K562 (cell line): ENCODE measurements around the gene CHKB. TPM values are rescaled to one million over a fixed set of nuclear protein-coding genes. Genes with fewer than 3 reads are reported as not detected.

Source experiments
- AFF1 ChIP-seq, 2 experiments: fragments of 450-650 bp; IDR thresholded peaks; 2 replicates each; pipeline ENCODE4 v1.6.1; 2018; ENCODE audit warnings: mild to moderate bottlenecking in 2 of 2, low read depth in 1 of 2; ENCODE audit not compliant: partially characterized antibody in 2 of 2
- DMBX1 ChIP-seq: fragments of 250-450 bp; sonication (Bioruptor Pico); IDR thresholded peaks from 2 replicates; pipeline ENCODE4 v1.8.0; 2022; ENCODE audit warnings: inconsistent platforms, mild to moderate bottlenecking, moderate library complexity, borderline replicate concordance
- EHMT2 ChIP-seq: fragments of 450-650 bp; IDR thresholded peaks from 2 replicates; pipeline ENCODE4 v1.6.1; 2018; ENCODE audit warnings: antibody characterized with exemption
- GTF2E2 ChIP-seq: fragments of 200-800 bp; sonication (Bioruptor generic); IDR thresholded peaks from 2 replicates; pipeline ENCODE4 v1.6.1; 2016; ENCODE audit warnings: missing genetic modification characterization, missing compliant biosample characterization
- HMG20B ChIP-seq: fragments of 250-450 bp; sonication (Bioruptor Pico); IDR thresholded peaks from 2 replicates; pipeline ENCODE4 v1.5.0; 2021; ENCODE audit warnings: mild to moderate bottlenecking
- KAT2B ChIP-seq: IDR thresholded peaks from one replicate; pipeline ENCODE4 v1.6.1; 2012; ENCODE audit warnings: low read depth, mild to moderate bottlenecking, control low read depth, inconsistent platforms, low read length, moderate library complexity
- MECOM ChIP-seq: fragments of 250-450 bp; sonication (Bioruptor Pico); IDR thresholded peaks from 2 replicates; pipeline ENCODE4 v1.8.0; 2022; ENCODE audit warnings: inconsistent platforms
- SMAD4 ChIP-seq: fragments of 250-450 bp; sonication (Bioruptor Pico); conservative IDR thresholded peaks from 2 replicates; pipeline ENCODE4 v1.8.0; 2021; ENCODE audit warnings: inconsistent platforms, mild to moderate bottlenecking, moderate library complexity
- SMARCA5 ChIP-seq: fragments of 450-650 bp; IDR thresholded peaks from 2 replicates; pipeline ENCODE4 v1.6.1; 2016
- ZBTB1 ChIP-seq: sonication (generic); formaldehyde crosslinking; IDR thresholded peaks from 2 replicates; pipeline ENCODE4 v1.8.1; 2023; ENCODE audit warnings: missing genetic modification reagents, low read depth, mild to moderate bottlenecking, borderline replicate concordance
- ZNF431 ChIP-seq: sonication (generic); formaldehyde crosslinking; IDR thresholded peaks from 2 replicates; pipeline ENCODE4 v1.8.0; 2022; ENCODE audit warnings: mild to moderate bottlenecking, missing genetic modification reagents
- ZNF583 ChIP-seq: fragments of 250-450 bp; sonication (Bioruptor Pico); IDR thresholded peaks from 2 replicates; pipeline ENCODE4 v1.4.0; 2020
- ZNF695 ChIP-seq: fragments of 450-650 bp; formaldehyde crosslinking; IDR thresholded peaks from 2 replicates; pipeline ENCODE4 v1.4.0; 2020; ENCODE audit warnings: mild to moderate bottlenecking, moderate library complexity
- polyA plus RNA-seq, 8 experiments: library from polyadenylated mRNA; depleted of rRNA in 4 of 8; stranded (reverse) in 5 of 8; unstranded in 3 of 8; fragments of >200 nt; fragmentation: Nextera tagmentation in 2 of 8; fragmentation: Illumina TruSeq in 1 of 8; extraction: Ambion mirVana in 2 of 8; extraction: Trizol in 1 of 8; gene quantifications; 2 replicates each; pipeline versions ENCODE4 v1.2.1 to v1.2.3, GENCODE V29; 2011 to 2014; ENCODE audit warnings: inconsistent platforms in 1 of 8, missing spikeins in 1 of 8
- total RNA-seq, 7 experiments: library from RNA; depleted of rRNA in 6 of 7; stranded (reverse); fragments of >200 nt in 6 of 7; fragmentation: Illumina TruSeq in 2 of 7; extraction: Trizol in 2 of 7; gene quantifications; 2 replicates each; pipeline versions ENCODE4 v1.2.1 to v1.2.3, GENCODE V29; 2011 to 2021; ENCODE audit warnings: low replicate concordance in 1 of 7
- TF ChIP-seq, protein P1 (sequence below): sonication (generic); formaldehyde crosslinking; IDR thresholded peaks from 2 replicates; pipeline ENCODE4 v1.5.0; 2020; ENCODE audit warnings: missing genetic modification reagents
- TF ChIP-seq, protein P2 (sequence below): sonication (generic); formaldehyde crosslinking; IDR thresholded peaks from 2 replicates; pipeline ENCODE4 v1.4.0; 2020; ENCODE audit warnings: mild to moderate bottlenecking, missing genetic modification reagents
- TF ChIP-seq, protein P3 (sequence below): fragments of 250-450 bp; sonication (Bioruptor Pico); IDR thresholded peaks from 2 replicates; pipeline ENCODE4 v1.8.0; 2021; ENCODE audit warnings: borderline replicate concordance, mild to moderate bottlenecking, moderate library complexity; ENCODE audit not compliant: poor library complexity, severe bottlenecking
- TF ChIP-seq, protein P4 (sequence below): fragments of 450-650 bp; IDR thresholded peaks from 2 replicates; pipeline ENCODE4 v1.7.1; 2018; ENCODE audit warnings: mild to moderate bottlenecking, low read depth; ENCODE audit not compliant: partially characterized antibody

CHKB gene
- total and polyA plus RNA-seq, 9 of the 15 experiments (the other 6 are each of a cell fraction or from before 2014, with no cell fraction given), result 2.7 to 31.0 (median 11.0) TPM

- TF ChIP-seq, protein P1, sequence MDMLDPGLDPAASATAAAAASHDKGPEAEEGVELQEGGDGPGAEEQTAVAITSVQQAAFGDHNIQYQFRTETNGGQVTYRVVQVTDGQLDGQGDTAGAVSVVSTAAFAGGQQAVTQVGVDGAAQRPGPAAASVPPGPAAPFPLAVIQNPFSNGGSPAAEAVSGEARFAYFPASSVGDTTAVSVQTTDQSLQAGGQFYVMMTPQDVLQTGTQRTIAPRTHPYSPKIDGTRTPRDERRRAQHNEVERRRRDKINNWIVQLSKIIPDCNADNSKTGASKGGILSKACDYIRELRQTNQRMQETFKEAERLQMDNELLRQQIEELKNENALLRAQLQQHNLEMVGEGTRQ (CRISPR knock-in tag), result peak; percentile 69
- TF ChIP-seq EHMT2, result peak; percentile 99
- no peak for TF ChIP-seq GTF2E2 (tag)
- TF ChIP-seq, protein P2, sequence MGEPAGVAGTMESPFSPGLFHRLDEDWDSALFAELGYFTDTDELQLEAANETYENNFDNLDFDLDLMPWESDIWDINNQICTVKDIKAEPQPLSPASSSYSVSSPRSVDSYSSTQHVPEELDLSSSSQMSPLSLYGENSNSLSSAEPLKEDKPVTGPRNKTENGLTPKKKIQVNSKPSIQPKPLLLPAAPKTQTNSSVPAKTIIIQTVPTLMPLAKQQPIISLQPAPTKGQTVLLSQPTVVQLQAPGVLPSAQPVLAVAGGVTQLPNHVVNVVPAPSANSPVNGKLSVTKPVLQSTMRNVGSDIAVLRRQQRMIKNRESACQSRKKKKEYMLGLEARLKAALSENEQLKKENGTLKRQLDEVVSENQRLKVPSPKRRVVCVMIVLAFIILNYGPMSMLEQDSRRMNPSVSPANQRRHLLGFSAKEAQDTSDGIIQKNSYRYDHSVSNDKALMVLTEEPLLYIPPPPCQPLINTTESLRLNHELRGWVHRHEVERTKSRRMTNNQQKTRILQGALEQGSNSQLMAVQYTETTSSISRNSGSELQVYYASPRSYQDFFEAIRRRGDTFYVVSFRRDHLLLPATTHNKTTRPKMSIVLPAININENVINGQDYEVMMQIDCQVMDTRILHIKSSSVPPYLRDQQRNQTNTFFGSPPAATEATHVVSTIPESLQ (CRISPR knock-in tag), result peak; percentile 92; the same call in 1 of the 2 replicates
- 0 out of 2 replicates have a peak, but pooled peaks have one; percentile 43 for TF ChIP-seq ZNF583 (CRISPR knock-in tag)
- TF ChIP-seq SMAD4 (CRISPR knock-in tag), result peak; percentile 61
- peak; percentile 72; the same call in 1 of the 2 replicates for TF ChIP-seq DMBX1 (CRISPR knock-in tag)
- peak; percentile 91 for TF ChIP-seq ZBTB1 (CRISPR knock-in tag)
- TF ChIP-seq AFF1 (IDR thresholded peaks at IDR 0.05; ENCODE audit: low read depth in 1 of 2, partially characterized antibody in 2 of 2), result peak in 1 of 2 experiments; percentile 94
- TF ChIP-seq, protein P3, sequence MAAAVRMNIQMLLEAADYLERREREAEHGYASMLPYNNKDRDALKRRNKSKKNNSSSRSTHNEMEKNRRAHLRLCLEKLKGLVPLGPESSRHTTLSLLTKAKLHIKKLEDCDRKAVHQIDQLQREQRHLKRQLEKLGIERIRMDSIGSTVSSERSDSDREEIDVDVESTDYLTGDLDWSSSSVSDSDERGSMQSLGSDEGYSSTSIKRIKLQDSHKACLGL (CRISPR knock-in tag), result peak; percentile 57
- no peak for TF ChIP-seq KAT2B
- no peak for TF ChIP-seq SMARCA5
- TF ChIP-seq ZNF431 (CRISPR knock-in tag), result peak; percentile 80
- TF ChIP-seq, protein P4, sequence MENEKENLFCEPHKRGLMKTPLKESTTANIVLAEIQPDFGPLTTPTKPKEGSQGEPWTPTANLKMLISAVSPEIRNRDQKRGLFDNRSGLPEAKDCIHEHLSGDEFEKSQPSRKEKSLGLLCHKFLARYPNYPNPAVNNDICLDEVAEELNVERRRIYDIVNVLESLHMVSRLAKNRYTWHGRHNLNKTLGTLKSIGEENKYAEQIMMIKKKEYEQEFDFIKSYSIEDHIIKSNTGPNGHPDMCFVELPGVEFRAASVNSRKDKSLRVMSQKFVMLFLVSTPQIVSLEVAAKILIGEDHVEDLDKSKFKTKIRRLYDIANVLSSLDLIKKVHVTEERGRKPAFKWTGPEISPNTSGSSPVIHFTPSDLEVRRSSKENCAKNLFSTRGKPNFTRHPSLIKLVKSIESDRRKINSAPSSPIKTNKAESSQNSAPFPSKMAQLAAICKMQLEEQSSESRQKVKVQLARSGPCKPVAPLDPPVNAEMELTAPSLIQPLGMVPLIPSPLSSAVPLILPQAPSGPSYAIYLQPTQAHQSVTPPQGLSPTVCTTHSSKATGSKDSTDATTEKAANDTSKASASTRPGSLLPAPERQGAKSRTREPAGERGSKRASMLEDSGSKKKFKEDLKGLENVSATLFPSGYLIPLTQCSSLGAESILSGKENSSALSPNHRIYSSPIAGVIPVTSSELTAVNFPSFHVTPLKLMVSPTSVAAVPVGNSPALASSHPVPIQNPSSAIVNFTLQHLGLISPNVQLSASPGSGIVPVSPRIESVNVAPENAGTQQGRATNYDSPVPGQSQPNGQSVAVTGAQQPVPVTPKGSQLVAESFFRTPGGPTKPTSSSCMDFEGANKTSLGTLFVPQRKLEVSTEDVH, result no peak
- 0 out of 2 replicates have a peak, but pooled peaks have one; percentile 31 for TF ChIP-seq MECOM
- no peak for TF ChIP-seq ZNF695 (CRISPR knock-in tag)
- no peak for TF ChIP-seq HMG20B (CRISPR knock-in tag)
These were observed 17.3 kb upstream of the CHKB start (continued) for GRCh38 chr22:50599816-50600455.
